ENCODE results near the gene PIGC. TPM values are rescaled to one million over a fixed set of nuclear protein-coding genes. Genes with fewer than 3 reads are reported as not detected.

PIGC gene
- total RNA-seq (2022; extraction: Qiagen RNA extraction; ENCODE audit: low read depth) = 29.3 to 41.4 TPM (median 38.1 TPM) in 5 replicates

GRCh38 chr1:172443666-172444453 lies at the start of gene PIGC:
Gene PIGC (minus strand): TSS chr1:172444069. CDS start chr1:172442622, 1,447 bp downstream.

GRCh38 chr1:172420385-172420784 lies 23.5 kb downstream of the PIGC start, which contains the start of gene C1orf105:
Gene C1orf105 (plus strand): TSS chr1:172420685. CDS start chr1:172420886, 201 bp downstream.

Other genes starting within 250 kb of the PIGC start
- gene C1orf105, start 23.4 kb downstream of the PIGC start, total RNA-seq (2022; extraction: Qiagen RNA extraction; ENCODE audit: low read depth) = not detected in 5 replicates
- 5.4 to 11.8 TPM (median 10.6 TPM) in 5 replicates for gene SUCO, start 89.1 kb upstream of the PIGC start, total RNA-seq (2022; extraction: Qiagen RNA extraction; ENCODE audit: low read depth)
- not detected in 5 replicates for gene FASLG, start 215.0 kb upstream of the PIGC start, total RNA-seq (2022; extraction: Qiagen RNA extraction; ENCODE audit: low read depth)